Ecto neural progenitor cell (in vitro differentiated cells): ENCODE data around the gene RAX.
"Not testable (repeated sequence)": the region's sequence is repeated elsewhere in the genome, so short reads cannot be mapped to it uniquely, and the experiment has no call there.

Experiments used
- DNase-seq: peaks from one replicate; pipeline ENCODE4 v3.0.0-alpha.2; 2018; ENCODE audit warnings: low spot score

The RAX gene

GRCh38 chr18:59273759-59274532, 692 bp upstream of the RAX start:
- DNase-seq = peak; percentile 64

GRCh38 chr18:59272221-59272888, 899 bp downstream of the RAX start:
- peak; percentile 60 for DNase-seq

GRCh38 chr18:59271606-59272220, 1.5 kb downstream of the RAX start:
- DNase-seq = no peak

- DNase-seq = no peak
These were observed 2.5 kb downstream of the RAX start for GRCh38 chr18:59270689-59271257.

- no peak for DNase-seq
These were observed 3.6 kb downstream of the RAX start for GRCh38 chr18:59269563-59270119.

GRCh38 chr18:59268721-59269562, 4.3 kb downstream of the RAX start:
- DNase-seq = peak; percentile 91

GRCh38 chr18:59268127-59268720, 5.0 kb downstream of the RAX start:
- DNase-seq = peak; percentile 48

- DNase-seq = peak; percentile 60
These were observed 5.6 kb downstream of the RAX start for GRCh38 chr18:59267503-59268126.

GRCh38 chr18:59266886-59267502, 6.3 kb downstream of the RAX start:
- no peak for DNase-seq

GRCh38 chr18:59266459-59266858, 6.8 kb downstream of the RAX start:
- no peak for DNase-seq

- no peak for DNase-seq
These were observed 7.3 kb downstream of the RAX start for GRCh38 chr18:59265974-59266369.

GRCh38 chr18:59265246-59265973, 7.8 kb downstream of the RAX start:
- DNase-seq = peak; percentile 73

GRCh38 chr18:59264651-59265245, 8.5 kb downstream of the RAX start:
- peak; percentile 61 for DNase-seq

GRCh38 chr18:59264121-59264571, 9.1 kb downstream of the RAX start:
- peak; percentile 69 for DNase-seq

GRCh38 chr18:59263661-59264060, 9.6 kb downstream of the RAX start:
- DNase-seq = no peak

- not testable (repeated sequence) for DNase-seq
These were observed 11.0 kb downstream of the RAX start for GRCh38 chr18:59262243-59262642.

- not testable (repeated sequence) for DNase-seq
These were observed 11.4 kb downstream of the RAX start for GRCh38 chr18:59261842-59262241.

- not testable (repeated sequence) for DNase-seq
These were observed 17.8 kb downstream of the RAX start for GRCh38 chr18:59255491-59255890.

- DNase-seq = peak; percentile 63
These were observed 24.0 kb downstream of the RAX start for GRCh38 chr18:59249199-59249774.
